Measurements from ENCODE around the gene HOXB5.

The HOXB5 gene

DNA sequence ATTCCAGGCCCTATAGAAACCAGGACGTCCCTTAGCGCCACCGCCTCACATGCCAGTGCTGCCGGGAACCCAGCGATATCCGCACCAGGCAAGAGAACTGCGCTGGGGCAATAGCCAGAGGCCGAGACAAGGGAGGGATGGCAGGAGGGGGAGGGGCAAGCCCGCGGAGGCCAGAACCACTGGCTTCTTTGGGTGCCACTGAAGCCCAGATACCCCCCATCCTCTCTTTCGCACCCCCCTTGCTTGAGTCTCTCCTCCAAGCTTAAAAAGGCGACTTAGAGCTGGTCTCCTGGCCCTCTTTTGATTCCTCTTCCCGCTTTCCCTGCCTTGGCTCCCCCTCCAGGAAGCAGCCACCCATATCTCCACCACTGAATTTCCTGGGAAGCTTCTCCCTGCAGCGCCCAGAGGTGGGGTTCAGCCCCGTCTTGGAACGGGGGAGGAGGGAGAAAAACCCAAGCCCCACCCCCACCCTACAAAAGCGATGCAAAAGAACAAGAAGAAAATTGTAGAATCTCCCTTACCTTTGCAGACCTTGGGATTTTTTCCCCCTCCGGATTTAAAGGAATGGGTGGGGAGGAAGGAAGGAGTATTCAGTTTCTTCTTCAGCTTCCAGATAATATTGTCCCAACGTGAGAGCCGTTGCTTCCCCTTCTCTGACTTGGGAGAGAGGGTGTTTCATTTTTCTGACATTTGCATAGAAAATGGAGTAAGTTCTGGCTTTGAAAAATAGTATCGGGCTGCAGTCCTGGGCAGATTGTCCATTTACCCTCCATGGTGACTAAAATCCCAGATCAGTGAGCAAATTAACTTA, 10.6 kb upstream of the HOXB5 start:
- no peak for DNase-seq (ENCODE audit: low read depth in 2 of 2)

DNA sequence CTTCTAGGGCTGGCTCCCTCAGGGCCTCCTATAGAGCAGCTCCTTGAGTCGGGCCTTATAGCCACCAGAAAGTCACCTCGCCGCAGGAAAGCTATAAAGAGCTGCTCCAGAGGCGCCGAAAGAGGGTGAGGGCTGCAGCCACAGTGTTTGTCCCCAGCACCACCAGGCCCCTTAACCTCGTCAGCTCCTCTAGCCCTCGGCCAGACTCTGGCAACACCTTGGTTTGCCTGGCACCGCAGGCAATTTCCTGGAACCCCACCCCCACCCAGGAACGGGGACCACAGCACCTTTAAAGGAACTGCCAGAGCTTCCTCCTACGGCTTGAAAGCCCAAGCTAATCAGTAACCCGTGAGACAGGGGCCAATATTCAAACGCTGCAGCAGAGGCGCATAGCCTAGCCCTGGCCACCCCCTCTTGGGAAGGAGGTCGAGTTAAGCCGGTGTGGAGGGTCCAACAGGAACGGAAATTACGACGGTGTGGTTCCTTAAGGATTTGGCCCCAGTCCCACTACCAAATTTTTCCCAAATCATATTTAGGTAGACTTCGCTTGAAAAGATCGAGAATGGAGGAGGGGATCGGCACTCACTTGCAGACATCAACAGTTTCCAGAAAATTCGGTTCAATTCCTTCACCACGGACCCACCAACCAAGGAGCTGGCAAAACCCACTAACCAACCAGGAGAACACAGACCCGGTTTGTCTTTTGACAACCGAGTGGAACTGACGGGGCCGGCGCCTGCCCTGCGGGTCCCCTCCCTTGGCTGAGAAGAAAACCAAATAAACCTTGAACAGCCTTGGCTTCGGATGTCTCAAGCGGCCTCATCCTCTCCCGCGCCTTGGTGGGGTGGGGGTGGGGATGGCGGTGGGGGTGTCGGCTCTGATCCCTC, 8.2 kb upstream of the HOXB5 start:
- no peak for DNase-seq (ENCODE audit: low read depth in 2 of 2)

DNA sequence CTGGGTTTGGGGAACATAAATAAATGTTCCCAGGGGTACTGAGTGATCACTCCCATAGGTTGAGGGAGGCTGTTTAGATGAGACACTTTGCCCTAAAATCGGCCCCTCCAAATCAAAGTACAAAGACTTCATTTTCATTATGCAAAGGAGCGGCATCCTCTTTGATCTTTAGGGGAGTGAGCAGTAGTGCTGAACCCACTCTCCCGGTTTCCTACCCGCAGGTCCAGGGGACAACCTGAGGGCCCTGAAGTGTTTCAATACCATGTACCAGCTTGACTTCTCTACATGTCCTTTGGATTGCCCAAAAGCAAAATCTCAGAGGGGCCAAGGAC, 7.6 kb upstream of the HOXB5 start:
- no peak for DNase-seq (ENCODE audit: low read depth in 2 of 2)

DNA sequence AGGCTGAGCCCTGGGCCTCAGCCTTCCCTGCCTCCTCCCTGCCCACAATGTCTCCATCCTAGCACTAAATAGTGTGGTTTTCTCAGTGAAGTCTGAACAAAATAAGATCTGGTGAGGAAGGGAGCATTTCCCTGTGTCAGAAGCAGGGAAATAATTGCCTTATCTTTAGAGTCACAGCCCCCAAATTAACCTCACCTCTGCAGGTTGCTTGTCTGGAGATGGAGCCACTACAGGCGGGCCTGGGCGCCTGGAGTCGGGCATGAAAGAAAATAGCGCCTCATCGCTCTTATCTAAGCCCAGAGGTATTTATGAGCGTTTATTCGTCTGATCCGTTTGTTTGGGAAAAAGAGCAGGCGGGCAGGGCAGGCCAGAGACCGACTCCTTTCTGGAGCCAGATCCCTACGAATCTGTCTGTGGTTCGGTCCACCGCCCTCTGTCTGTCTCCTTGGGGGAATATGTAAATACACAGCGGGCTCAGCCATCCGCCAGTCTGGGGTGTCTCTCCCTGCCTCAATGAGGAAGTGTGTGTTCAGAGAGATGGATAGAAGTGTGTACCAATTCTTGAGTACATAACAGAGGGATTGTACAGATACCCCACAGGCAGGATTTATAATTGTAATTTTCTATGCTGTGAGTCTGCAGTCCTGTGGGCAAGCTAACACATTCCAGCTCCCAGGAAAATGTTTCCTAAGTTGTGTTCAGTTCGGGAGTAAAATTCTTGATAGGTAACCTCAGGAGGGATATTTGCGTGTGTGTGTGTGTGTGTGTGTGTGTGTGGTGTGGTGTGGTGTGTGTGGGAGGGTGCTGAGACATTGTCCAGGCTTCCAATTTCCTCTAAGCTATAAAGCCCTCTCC, 6.9 kb upstream of the HOXB5 start:
- DNase-seq (ENCODE audit: low read depth in 2 of 2), result no peak

DNA sequence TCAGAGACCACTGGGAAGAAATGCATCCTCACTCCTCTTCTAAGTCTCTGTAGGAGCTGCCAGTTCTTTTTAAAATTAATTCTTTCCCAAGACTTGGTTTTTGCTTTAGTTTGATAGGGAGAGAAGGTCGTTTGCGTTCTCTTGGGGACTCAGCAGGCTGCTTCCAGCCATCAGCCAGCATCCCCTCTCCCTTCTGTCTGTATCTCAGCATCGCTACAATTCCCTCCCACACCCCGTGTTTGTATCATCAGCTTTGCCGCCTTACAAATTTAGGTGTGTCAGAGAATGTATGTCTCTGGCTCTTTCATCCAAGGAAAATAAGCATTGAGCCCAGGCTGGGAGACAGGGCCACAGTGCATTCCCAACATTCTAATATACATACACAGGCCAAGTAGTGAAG, 5.8 kb upstream of the HOXB5 start:
- DNase-seq (ENCODE audit: low read depth in 2 of 2), result no peak

DNA sequence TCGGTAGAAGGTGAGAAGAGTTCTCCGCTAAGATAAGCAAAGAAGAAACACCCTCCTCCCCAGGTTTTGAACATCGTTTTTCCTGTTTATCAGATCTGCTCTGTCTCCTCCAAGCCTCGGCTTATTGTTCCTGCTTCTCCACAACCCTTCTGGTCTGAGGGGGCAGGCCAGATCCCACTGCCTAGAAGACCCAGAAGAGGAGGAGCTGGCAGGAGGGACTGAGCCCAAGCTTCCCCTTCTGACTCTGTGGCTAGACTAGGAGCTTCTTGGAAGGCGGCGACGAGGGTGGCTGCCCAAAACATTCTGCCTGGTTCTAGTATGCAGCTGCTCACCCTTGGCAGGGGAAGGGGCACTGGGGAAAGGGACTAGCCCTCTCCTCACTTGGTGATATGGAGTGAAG, 5.2 kb upstream of the HOXB5 start:
- DNase-seq (ENCODE audit: low read depth in 2 of 2), result no peak

DNA sequence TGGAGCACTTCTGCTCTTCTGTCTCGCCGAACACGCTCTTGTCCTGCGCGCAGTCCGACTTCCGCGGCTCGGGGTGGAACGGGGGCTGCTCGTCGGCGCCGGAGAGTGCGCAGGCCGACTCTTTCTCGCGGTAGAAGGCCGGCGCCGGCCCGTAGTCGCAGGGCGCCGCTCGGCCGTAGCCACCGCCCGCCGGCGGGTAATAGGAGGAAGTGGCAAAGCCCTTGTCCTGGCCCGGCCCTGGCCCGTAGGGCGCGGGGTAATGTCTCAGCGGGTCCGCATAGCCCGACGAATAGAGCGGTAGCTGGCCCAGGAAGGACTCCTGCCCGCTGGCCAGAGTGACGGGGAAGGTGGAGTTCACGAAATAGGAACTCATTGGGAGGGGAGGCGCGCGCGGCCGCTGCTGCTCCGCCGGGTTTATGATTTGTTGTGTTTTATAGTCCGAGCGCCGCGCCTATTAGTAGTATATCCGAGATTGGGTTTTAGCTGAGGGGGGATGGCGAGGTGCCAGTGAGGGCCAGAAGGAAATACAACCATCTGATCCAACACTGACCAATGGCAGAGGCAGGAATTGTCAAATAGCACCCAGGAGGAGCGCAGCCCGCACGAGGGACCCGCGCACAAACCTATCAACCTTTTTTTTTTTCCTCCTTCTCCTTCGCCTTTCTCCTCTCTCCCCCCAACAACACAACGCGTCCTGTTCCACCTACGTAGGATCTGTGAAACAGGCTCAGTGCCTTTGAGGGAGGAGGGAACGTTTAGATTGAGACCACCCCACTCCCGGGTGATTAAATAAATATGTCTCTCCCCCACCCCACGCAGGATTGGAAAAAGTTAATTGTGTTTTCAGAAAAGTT, 4.4 kb upstream of the HOXB5 start:
- no peak for DNase-seq (ENCODE audit: low read depth in 2 of 2)

DNA sequence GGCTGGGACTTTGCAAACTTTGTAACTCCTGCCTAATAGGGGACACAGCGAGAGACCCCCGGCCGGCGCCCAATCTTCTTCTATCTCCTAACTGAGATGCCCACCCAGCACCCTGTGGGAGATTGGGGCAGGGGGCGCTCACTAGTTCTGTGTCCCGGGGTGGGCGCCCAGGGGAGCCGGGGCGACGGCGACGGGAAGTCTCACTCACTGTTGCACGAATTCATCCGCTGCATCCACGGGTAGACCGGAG, 3.9 kb upstream of the HOXB5 start:
- no peak for DNase-seq (ENCODE audit: low read depth in 2 of 2)

DNA sequence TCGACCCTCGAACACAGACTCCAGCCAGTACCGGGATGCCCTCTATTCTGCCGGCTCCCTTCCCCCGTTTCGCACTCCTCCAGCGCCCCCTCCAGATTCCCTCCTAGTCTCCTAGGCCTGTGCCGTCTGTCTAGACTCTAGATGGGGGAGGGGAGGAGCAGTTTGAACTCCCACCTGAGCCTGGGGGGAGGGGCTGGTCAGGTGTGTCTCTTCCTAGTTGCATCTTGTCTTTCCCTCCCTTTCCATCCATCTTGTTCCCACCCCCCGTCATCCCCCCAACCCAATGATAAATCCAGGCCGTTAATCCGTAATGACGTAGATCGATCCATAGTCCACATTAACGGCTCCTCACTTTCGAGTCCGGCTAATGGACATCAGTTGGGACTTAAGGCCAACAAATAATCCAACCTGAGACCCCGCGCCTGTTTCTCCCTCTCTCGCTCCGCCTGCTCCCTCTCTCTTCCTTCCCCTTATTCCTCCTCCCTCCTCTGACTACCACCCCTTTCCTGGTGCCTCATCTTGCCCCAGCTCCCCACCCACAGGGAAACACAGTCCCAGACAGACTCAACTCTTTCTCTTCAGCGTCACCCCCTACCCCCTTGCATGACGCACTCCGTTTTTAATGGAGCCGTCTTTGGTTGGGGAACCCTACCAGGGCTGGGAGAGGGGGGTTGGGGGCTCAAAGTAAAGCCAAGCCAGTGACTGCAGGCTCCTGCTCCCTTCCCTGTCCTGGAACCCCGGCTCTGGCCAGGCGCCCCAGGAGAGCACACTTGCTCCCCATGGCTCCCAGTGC, 3.4 kb upstream of the HOXB5 start:
- no peak for DNase-seq (ENCODE audit: low read depth in 2 of 2)

DNA sequence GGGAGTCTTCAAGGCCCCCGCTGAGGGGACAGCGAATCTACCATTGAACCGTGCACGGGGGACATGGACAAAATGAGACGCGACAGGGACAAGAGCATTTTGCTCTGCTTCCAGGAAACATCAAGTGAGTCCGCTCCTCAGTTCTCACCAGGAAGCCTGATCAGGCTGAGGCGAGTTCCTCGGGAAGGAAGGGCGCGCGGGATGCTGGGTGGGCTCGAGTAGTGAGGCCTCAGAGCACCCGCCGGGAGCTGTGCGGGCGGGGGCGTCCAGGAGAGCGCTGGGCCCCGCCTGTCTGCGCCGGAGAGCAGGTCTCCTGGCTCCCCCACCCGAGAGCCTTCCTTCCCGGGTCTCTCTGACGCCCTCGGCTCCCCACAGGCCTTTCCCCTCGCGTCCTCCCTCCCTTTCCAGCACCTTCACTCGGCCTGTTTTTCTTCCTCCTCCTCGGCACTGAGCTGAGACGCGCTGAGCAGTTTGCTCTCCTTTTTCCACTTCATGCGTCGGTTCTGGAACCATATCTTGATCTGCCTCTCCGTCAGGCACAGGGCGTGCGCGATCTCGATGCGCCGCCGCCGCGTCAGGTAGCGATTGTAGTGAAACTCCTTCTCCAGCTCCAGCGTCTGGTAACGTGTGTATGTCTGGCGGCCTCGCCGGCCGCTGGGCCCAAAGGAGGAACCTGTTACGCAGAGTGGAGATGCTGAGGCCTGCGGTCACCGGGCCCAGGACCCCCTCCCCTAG, 2.6 kb upstream of the HOXB5 start:
- DNase-seq (ENCODE audit: low read depth in 2 of 2), result no peak

DNA sequence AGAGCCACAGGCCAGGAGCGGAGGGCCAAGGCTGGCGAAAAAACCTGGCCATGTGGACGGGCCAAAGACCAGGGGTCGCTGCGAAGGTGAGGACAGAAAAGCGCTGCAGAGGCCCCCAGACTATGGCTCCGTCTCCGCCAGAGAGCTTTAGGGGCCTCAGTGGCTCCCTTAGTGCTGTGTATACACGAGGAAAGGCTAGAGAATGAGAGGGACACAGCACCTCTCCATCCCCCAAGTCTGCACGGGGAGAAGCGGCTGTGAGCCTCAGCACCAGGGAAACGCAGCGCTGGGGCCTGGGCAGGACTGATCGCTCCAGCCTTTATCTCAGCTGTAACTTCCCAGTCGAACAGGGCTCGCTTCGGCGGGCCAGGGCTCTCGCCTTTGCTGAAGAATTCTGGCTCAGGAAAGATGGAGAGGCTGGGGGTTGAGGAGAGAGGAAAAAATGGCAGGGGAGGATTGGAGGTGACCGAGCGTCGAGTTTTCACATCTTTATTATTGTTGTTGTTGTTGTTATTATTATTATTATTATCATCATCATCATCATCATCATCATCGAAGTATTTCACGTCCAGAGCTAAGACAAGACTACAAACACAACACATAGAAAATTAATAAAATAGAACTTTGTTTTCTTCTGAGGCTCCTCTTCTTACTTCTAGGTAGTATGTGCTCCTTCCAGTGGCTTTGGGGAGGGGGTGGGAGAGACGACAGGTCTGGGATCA, 1.9 kb upstream of the HOXB5 start:
- DNase-seq (ENCODE audit: low read depth in 2 of 2), result no peak

DNA sequence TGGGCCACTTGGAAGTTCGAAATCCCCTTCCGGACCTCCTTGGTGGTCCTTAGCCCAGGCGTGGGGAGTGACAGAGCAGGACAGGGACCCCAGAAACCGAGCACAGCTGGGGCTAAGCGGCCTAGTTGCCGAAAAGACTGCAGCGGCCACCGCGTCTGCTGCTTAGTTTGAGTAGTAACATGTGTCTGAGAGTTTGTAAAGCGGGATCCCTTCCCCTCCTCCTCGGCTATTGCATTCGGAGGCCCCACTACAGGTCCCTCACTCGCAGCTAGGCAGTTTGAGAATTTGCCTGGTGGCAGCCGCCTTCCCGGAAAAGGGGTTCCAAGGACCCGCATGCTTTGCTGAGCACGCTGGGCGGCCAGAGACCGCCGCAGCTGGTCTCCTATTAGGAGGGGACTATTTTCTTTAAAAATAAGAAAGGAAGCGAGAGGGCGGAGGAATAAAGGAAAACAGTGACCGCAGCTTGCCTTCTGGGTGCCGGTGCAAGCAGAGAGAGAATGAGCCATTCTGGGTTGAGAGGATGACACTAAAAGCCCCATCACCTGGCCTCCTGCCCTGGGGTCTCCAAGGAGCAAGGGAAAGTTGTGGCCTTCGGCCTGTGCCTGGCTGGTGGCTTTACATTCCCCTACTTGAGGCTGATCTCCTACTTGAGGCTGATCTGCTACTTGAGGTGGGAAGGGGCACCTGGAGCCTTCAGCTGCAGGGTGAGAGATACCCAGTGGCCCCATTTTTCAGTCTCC, 1.1 kb upstream of the HOXB5 start:
- DNase-seq (ENCODE audit: low read depth in 2 of 2), result no peak

DNA sequence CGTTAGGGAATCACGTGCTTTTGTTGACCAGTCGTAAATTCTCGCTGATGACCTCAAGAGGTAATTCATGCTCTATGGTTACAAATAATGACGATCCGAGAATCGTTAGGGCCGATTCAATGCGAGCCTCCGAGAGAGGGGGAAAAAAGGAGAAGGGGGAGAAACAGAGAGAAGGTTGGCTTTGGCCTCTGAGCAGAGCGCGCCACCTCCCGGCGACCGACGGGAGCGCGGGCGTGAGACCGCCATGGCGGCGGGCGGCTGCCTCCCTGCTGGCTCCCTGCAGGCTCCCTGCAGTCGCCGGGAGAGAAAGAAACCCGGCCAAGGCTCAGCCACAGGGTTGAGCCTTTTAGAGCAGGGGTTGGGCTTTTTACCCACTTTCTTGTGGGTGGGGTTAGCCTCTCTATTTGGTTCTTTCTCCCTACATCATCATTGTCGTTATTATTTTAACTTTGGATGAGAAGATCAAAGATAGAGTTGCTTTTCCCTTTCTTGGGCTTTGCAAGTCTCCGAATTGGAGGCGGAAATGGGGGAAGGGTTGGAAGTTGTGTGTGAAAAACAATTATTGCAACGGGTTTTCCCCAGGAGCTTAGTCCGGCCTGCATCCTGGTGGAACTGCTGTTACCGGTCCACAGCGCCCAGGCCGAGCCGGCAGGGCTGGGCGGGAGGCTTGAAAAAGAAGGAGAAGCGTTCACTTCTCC, 410 bp upstream of the HOXB5 start:
- DNase-seq (ENCODE audit: low read depth in 2 of 2), result peak; percentile 79 to 80

DNA sequence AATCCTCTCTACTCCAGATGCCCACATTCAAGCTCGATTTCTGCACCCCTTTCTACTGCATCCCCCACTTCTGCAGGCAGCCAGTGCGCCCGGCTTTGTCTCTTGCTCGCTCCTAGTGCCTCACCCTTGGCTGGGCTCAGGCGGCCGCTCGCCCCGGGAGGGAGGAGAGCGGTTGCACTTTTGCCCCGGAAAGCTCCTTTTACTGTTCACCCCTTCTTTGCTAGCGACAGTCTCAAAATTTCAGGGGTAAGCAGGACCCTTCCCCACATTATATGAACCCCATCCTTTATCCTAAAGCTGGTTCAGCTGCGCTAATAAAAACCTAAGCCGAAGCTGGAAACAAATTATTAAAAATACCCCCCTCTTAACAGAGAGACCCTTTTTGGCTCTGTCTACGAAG, 1.0 kb downstream of the HOXB5 start:
- DNase-seq (ENCODE audit: low read depth in 2 of 2), result no peak

DNA sequence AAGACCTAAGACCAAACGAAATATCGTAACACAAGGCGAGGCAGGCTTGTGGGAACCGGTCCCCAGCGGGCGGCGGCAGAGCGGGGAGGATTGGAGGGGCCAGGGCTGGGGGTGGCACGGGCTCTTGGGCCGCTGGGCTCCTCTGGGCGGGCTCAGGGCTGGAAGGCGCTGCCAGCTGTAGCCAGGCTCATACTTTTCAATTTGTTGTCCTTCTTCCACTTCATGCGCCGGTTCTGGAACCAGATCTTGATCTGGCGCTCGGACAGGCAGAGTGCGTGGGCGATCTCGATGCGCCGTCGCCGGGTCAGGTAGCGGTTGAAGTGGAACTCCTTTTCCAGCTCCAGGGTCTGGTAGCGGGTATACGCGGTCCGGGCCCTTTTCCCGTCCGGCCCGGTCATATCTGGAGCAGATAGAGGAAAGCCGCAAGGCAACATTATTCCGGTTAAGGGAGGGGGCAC, 1.5 kb downstream of the HOXB5 start:
- no peak for DNase-seq (ENCODE audit: low read depth in 2 of 2)

DNA sequence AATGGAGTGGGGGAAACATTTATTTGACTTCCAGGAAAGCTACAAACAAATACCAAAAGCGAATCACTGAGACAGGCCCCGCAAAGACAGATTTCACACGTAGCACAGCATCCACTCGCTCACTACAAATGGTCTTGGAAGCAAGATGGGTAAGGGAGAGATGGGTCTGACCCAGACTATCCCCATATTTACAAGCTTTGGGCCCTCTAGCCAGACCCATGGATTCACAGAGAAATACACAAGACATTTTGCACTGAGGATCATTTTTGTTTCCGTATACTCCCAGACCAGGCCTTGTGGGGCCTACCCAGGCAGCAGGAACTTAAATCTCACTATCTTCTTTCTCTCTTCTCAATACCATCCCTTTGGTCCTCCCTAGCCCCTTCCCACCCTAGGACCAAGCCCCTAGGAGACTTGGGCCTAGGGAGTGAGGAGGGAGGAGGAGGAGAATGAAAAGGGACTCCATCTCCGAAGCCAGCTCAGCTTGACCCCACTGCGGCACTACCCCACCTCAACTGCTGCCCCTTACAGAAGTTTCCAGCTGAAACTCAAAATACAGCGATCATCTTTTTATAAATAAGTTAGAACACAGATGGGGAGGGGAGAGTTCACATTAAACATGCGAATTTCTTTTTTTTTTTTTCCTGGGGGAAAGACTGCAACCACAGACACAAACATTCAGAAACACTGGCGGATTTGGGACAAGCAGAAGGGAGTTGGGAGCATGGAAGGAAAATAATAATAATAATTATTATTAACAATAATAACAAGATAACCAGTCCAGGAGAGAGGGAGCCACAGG, 2.1 kb downstream of the HOXB5 start:
- no peak for DNase-seq (ENCODE audit: low read depth in 2 of 2)

DNA sequence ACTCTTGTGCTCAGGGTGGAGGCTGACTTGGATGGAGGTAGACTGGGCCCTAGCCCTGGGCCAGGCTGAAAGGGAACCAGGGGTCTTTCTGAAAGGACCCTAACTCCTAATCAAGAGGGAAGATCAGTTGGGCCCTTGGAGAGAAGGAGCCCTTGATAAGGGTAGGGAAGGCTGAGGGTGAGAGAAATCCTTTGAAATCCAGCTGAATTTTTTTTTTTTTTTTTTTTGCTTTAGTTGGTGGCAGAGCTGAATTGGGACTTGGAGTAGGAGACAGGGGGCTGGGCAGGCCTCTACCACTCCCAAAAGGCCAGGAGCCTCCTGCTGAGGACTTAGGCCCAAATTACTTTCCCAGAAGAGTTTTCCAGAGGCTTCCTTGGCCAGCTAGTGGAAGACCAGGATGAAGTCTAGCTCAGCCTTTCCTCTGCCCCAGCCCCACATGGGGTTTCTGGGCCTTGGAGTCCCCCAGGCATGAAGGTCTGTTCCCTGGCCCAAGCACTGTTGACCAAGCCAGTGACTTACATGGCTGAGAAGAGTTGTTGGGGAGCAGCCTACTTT, 2.9 kb downstream of the HOXB5 start:
- DNase-seq (ENCODE audit: low read depth in 2 of 2), result no peak
